Activated naive CD8-positive, alpha-beta T cell treated with anti-CD3 and anti-CD28 coated beads, Interleukin-2, amount 10 ng/mL, durations not matched to agents 7 days and 5 days (primary cell): ENCODE measurements around the gene ENO4. TPM values are rescaled to one million over a fixed set of nuclear protein-coding genes. Genes with fewer than 3 reads are reported as not detected.

Experiments used
- ATAC-seq: fragments of 150-1000 bp; cut with Tn5 transposase; one replicate; pipeline ENCODE4 v1.10.0; 2021; ENCODE audit warnings: low read depth, moderate library complexity
- POLR2A ChIA-PET: fragments of 350-600 bp; sonication (Branson Sonifier 250); formaldehyde crosslinking; loops from one replicate; lab custom pipeline; 2021; ENCODE audit warnings: antibody characterized with exemption; lab: Charles Lee
- DNase-seq: peaks from one replicate; pipeline ENCODE4 v3.0.0; 2021
- H3K27ac Mint-ChIP-seq: one replicate; pipeline ENCODE4 v1.8.0; 2022; ENCODE audit warnings: mild to moderate bottlenecking, mixed read lengths
- H3K27me3 Mint-ChIP-seq: one replicate; pipeline ENCODE4 v1.8.0; 2022; ENCODE audit warnings: mild to moderate bottlenecking, moderate library complexity, mixed read lengths
- H3K36me3 Mint-ChIP-seq: one replicate; pipeline ENCODE4 v1.8.0; 2021; ENCODE audit warnings: mild to moderate bottlenecking, mixed read lengths
- H3K4me1 Mint-ChIP-seq: one replicate; pipeline ENCODE4 v1.8.0; 2021; ENCODE audit warnings: mixed read lengths
- H3K4me3 Mint-ChIP-seq: one replicate; pipeline ENCODE4 v1.8.0; 2022; ENCODE audit warnings: mild to moderate bottlenecking, moderate library complexity, mixed read lengths
- H3K9me3 Mint-ChIP-seq: one replicate; pipeline ENCODE4 v1.8.0; 2021; ENCODE audit warnings: mixed read lengths
- total RNA-seq, 2 experiments: library from RNA; stranded (reverse); gene quantifications; one replicate each; pipeline ENCODE4 v1.2.3, GENCODE V29; 2021

The ENO4 gene
- total RNA-seq, 2 experiments from 2014 or later: not detected

GRCh38 chr10:116866066-116866465, 16.8 kb downstream of the ENO4 start:
- Mint-ChIP-seq H3K27ac (no peak overlapping the region), H3K4me1 (no peaks in the 10 kb centered on the region), H3K9me3 (no peaks in the 10 kb centered on the region), H3K27me3 (peaks cover 2% of the 10 kb centered on the region), H3K4me3 (no peak overlapping the region), H3K36me3 (no peaks in the 10 kb centered on the region)
- DNase-seq: no peak
- POLR2A ChIA-PET: no interaction called here
- no peak for ATAC-seq

GRCh38 chr10:116866987-116867595, 17.8 kb downstream of the ENO4 start:
- no peak for ATAC-seq
- no peak for DNase-seq

GRCh38 chr10:116868198-116868676, 18.9 kb downstream of the ENO4 start:
- ATAC-seq (no peak), DNase-seq (no peak)
- no peak overlapping the region for H3K27ac Mint-ChIP-seq
- H3K36me3 Mint-ChIP-seq: no peaks in the 10 kb centered on the region
- POLR2A ChIA-PET: no interaction called here
- peaks cover 2% of the 10 kb centered on the region for H3K9me3 Mint-ChIP-seq
- peaks cover 2% of the 10 kb centered on the region for H3K27me3 Mint-ChIP-seq
- H3K4me3 Mint-ChIP-seq: no peak overlapping the region
- no peaks in the 10 kb centered on the region for H3K4me1 Mint-ChIP-seq

More at GRCh38 chr10:116866987-116867595, 17.8 kb downstream of the ENO4 start:
- POLR2A ChIA-PET: no interaction called here
- Mint-ChIP-seq H3K4me3 (no peak overlapping the region), H3K4me1 (no peaks in the 10 kb centered on the region), H3K9me3 (no peaks in the 10 kb centered on the region), H3K36me3 (no peaks in the 10 kb centered on the region), H3K27ac (no peak overlapping the region), H3K27me3 (peaks cover 2% of the 10 kb centered on the region)

GRCh38 chr10:116868722-116869121, 19.4 kb downstream of the ENO4 start:
- H3K27me3 Mint-ChIP-seq: peaks cover 2% of the 10 kb centered on the region
- DNase-seq: no peak
- no peak overlapping the region for H3K27ac Mint-ChIP-seq
- no peak overlapping the region for H3K4me3 Mint-ChIP-seq
- H3K9me3 Mint-ChIP-seq: peaks cover 2% of the 10 kb centered on the region
- no peak for ATAC-seq
- H3K4me1 Mint-ChIP-seq: no peaks in the 10 kb centered on the region
- H3K36me3 Mint-ChIP-seq: no peaks in the 10 kb centered on the region
- POLR2A ChIA-PET: no interaction called here

GRCh38 chr10:116870949-116871348, 21.6 kb downstream of the ENO4 start:
- no peak overlapping the region for H3K4me3 Mint-ChIP-seq
- DNase-seq: no peak
- peaks cover 2% of the 10 kb centered on the region for H3K27me3 Mint-ChIP-seq
- H3K36me3 Mint-ChIP-seq: no peaks in the 10 kb centered on the region
- POLR2A ChIA-PET: no interaction called here
- no peak overlapping the region for H3K27ac Mint-ChIP-seq
- no peak for ATAC-seq
- H3K9me3 Mint-ChIP-seq: peaks cover 2% of the 10 kb centered on the region
- no peaks in the 10 kb centered on the region for H3K4me1 Mint-ChIP-seq

- Mint-ChIP-seq H3K36me3 (no peaks in the 10 kb centered on the region), H3K27me3 (peaks cover 2% of the 10 kb centered on the region), H3K4me1 (no peaks in the 10 kb centered on the region), H3K9me3 (peaks cover 2% of the 10 kb centered on the region), H3K27ac (no peak overlapping the region), H3K4me3 (no peak overlapping the region)
- POLR2A ChIA-PET: no interaction called here
- DNase-seq (no peak), ATAC-seq (no peak)
Measured at GRCh38 chr10:116873134-116873533, 23.8 kb downstream of the ENO4 start.

GRCh38 chr10:116875897-116876296, 26.6 kb downstream of the ENO4 start:
- no peak overlapping the region for H3K4me3 Mint-ChIP-seq
- H3K4me1 Mint-ChIP-seq: no peaks in the 10 kb centered on the region
- H3K36me3 Mint-ChIP-seq: no peaks in the 10 kb centered on the region
- H3K27ac Mint-ChIP-seq: no peak overlapping the region
- H3K27me3 Mint-ChIP-seq: peaks cover 2% of the 10 kb centered on the region
- POLR2A ChIA-PET: no interaction called here
- DNase-seq (no peak), ATAC-seq (no peak)
- H3K9me3 Mint-ChIP-seq: peaks cover 2% of the 10 kb centered on the region

- POLR2A ChIA-PET: no interaction called here
- ATAC-seq (no peak), DNase-seq (no peak)
- Mint-ChIP-seq H3K4me3 (no peak overlapping the region), H3K9me3 (peaks cover 1% of the 10 kb centered on the region), H3K27ac (no peak overlapping the region), H3K4me1 (no peaks in the 10 kb centered on the region), H3K27me3 (peaks cover 5% of the 10 kb centered on the region), H3K36me3 (no peaks in the 10 kb centered on the region)
Measured at GRCh38 chr10:116877391-116877790, 28.1 kb downstream of the ENO4 start.

- POLR2A ChIA-PET: no interaction called here
- no peak overlapping the region for H3K4me3 Mint-ChIP-seq
- no peak overlapping the region for H3K27ac Mint-ChIP-seq
- peaks cover 5% of the 10 kb centered on the region for H3K27me3 Mint-ChIP-seq
- no peaks in the 10 kb centered on the region for H3K36me3 Mint-ChIP-seq
- H3K4me1 Mint-ChIP-seq: no peaks in the 10 kb centered on the region
- no peaks in the 10 kb centered on the region for H3K9me3 Mint-ChIP-seq
- DNase-seq (no peak), ATAC-seq (no peak)
Measured at GRCh38 chr10:116878123-116878522, 28.8 kb downstream of the ENO4 start.

GRCh38 chr10:116879817-116880216, 30.5 kb downstream of the ENO4 start:
- H3K9me3 Mint-ChIP-seq: no peaks in the 10 kb centered on the region
- no peak for DNase-seq

GRCh38 chr10:116880716-116881482, 31.6 kb downstream of the ENO4 start:
- Mint-ChIP-seq H3K4me3 (no peak overlapping the region), H3K27ac (no peak overlapping the region), H3K36me3 (no peaks in the 10 kb centered on the region), H3K9me3 (no peaks in the 10 kb centered on the region), H3K27me3 (peaks cover 5% of the 10 kb centered on the region), H3K4me1 (no peaks in the 10 kb centered on the region)
- DNase-seq: no peak
- POLR2A ChIA-PET: no interaction called here
- no peak for ATAC-seq

More at GRCh38 chr10:116879817-116880216, 30.5 kb downstream of the ENO4 start:
- no peaks in the 10 kb centered on the region for H3K36me3 Mint-ChIP-seq
- H3K27me3 Mint-ChIP-seq: peaks cover 5% of the 10 kb centered on the region
- no peaks in the 10 kb centered on the region for H3K4me1 Mint-ChIP-seq
- H3K27ac Mint-ChIP-seq: no peak overlapping the region
- POLR2A ChIA-PET: no interaction called here
- H3K4me3 Mint-ChIP-seq: no peak overlapping the region
- no peak for ATAC-seq

- no peak overlapping the region for H3K4me3 Mint-ChIP-seq
- no peaks in the 10 kb centered on the region for H3K9me3 Mint-ChIP-seq
- H3K27ac Mint-ChIP-seq: no peak overlapping the region
- H3K36me3 Mint-ChIP-seq: no peaks in the 10 kb centered on the region
- H3K27me3 Mint-ChIP-seq: peaks cover 7% of the 10 kb centered on the region
- no peaks in the 10 kb centered on the region for H3K4me1 Mint-ChIP-seq
- no peak for DNase-seq
- no peak for ATAC-seq
- POLR2A ChIA-PET: no interaction called here
Measured at GRCh38 chr10:116882639-116883038, 33.3 kb downstream of the ENO4 start.

GRCh38 chr10:116886772-116887171, 37.5 kb downstream of the ENO4 start:
- DNase-seq (no peak), ATAC-seq (no peak)
- Mint-ChIP-seq H3K4me1 (no peaks in the 10 kb centered on the region), H3K27me3 (peaks cover 17% of the 10 kb centered on the region), H3K4me3 (no peak overlapping the region), H3K9me3 (no peaks in the 10 kb centered on the region), H3K36me3 (no peaks in the 10 kb centered on the region), H3K27ac (no peak overlapping the region)
- POLR2A ChIA-PET: no interaction called here
